Amniotic stem cell (primary cell): ENCODE measurements around the gene TEDC1.

ENCODE experiments used
- DNase-seq: peaks from one replicate; lab custom pipeline; 2025; lab: John Stamatoyannopoulos, UW

Gene TEDC1, protein sequence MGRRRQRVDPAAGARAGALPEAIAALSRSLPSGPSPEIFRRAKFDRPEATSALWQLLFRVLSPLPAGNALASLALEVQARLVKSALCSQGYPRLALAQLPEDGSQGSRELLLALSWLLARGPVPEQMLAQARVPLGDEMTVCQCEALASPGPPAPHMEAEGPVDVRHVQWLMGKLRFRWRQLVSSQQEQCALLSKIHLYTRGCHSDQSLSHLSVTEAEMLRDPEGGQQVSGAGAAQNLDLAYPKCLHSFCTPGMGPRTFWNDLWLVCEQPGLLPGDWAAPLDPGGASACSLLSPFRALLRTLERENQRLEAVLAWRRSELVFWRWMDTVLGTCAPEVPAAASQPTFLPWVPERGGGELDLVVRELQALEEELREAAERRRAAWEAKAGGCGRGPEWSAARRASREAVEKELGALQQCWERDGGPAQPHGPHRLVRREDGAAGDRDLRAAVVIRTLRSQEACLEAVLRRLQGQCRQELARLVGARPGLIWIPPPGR

DNA sequence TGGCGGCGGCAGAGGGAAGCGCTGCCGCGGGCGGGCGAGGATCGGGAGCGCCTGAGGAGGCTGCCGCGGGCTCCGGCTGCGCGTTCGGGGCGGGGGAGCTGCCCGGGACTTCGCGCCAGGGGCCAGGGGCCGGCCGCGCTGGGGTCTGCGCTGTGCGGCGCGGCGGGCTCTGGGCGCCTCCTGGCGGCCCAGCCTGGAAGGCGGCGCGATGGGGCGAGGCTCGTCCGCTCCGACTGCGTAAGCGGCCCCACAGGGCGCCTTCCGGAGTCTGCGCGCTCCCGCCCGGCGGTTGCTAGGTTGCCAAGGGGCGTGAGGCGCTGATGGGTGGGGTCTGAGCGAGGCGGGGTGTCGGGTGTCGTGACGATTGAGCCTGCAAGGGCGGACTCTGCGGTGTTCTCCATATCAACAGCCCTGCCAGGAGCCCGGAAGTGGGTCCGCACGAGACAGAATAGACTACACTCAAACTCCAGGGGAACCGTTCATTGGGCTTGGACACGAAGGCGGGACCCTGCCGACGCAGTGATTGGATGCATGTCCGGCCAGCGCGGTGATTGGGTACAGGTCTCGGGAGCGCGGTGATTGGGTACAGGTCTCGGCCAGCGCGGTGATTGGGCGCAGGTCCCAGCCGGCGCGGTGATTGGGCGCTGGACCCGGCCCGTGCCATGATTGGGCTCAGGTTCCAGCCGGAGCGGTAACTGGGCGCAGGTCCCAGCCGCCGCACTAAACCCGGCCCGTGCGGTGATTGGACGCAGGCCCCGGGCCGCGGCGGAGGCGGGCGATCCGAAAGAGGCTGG, at the start of gene TEDC1:
TEDC1 (plus strand) TSS at position 675 of the 794 bp plus-strand sequence. CDS start 130 bp downstream, outside the sequence.
- peak; percentile 100 for DNase-seq

DNA sequence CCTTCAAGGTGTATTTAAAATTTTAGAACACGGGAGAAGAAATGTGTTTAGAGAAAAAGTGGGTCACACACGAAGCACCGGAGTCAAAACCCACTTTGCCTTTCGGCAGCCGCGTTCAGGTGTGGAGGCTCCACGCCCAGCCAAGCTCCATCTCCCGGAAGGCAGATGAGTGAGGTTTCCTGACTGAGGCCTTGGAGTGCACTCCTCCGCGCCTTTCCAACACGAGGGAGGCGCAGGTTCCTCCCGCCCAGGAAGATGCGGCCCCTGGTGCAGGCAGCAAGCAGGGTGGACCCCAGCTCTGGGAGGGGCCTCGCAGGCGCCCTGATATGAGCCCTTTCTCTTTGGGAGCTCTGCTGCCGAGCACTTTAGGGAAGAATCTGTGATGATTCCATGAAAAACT, 48.9 kb upstream of the TEDC1 start:
- DNase-seq: no peak

DNA sequence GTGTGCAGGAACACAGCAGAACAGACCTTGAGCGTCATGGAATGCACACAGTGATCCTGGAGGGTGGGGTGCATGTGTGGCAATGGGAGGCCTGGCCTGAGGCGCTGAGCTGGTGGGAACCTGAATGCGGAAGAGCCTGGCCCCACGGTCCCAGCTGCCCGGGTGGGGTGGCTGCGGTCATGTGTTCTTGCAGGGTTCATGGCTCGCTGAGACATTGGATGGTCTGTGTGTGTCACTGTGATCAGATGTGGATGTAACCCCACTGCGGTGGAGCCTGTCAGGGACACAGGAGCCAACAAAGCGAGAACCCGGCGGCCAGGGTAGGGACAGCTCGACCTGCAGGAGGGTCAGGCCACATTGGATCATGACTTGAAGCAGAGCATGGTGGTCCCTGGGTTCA, 48.2 kb upstream of the TEDC1 start:
- DNase-seq: no peak

DNA sequence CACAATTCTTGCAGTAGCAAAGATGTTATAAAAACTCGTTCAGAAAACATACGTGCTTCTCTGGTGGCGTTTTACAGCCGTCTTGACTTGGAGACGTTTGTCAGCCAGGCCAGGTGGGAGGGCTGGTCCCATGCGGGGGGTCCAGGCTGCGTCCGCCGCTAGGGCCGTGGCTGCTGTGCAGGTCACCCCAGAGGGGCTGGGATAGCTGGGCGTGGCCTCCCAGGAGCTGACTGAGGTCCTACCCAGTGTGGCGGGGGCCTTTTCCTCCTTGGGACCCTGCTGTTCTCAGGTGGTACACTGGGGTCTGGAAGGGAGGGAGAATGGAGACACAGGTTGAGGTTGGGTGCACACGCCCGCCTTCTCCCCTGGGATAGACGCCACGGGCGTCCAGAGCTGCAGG, 46.2 kb upstream of the TEDC1 start:
- no peak for DNase-seq

DNA sequence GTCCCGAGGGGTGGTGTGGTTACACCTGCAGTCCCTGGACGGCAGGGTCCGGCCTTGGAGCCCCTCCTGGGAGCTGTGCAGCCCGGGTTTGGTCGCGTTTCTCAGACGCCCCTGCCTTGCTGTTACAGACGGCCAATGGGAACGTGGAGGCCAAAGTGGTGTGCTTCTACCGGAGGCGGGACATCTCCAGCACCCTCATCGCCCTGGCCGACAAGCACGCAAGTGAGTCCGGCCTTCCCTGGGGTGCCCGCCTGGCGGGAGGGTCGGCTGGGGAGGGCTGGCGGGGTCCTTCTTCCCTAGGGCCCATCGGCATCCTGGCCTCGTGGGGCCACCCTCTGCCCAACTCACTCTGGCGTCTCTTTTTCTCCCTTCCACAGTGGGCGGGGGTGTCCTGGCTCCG, 45.8 kb upstream of the TEDC1 start:
- no peak for DNase-seq

DNA sequence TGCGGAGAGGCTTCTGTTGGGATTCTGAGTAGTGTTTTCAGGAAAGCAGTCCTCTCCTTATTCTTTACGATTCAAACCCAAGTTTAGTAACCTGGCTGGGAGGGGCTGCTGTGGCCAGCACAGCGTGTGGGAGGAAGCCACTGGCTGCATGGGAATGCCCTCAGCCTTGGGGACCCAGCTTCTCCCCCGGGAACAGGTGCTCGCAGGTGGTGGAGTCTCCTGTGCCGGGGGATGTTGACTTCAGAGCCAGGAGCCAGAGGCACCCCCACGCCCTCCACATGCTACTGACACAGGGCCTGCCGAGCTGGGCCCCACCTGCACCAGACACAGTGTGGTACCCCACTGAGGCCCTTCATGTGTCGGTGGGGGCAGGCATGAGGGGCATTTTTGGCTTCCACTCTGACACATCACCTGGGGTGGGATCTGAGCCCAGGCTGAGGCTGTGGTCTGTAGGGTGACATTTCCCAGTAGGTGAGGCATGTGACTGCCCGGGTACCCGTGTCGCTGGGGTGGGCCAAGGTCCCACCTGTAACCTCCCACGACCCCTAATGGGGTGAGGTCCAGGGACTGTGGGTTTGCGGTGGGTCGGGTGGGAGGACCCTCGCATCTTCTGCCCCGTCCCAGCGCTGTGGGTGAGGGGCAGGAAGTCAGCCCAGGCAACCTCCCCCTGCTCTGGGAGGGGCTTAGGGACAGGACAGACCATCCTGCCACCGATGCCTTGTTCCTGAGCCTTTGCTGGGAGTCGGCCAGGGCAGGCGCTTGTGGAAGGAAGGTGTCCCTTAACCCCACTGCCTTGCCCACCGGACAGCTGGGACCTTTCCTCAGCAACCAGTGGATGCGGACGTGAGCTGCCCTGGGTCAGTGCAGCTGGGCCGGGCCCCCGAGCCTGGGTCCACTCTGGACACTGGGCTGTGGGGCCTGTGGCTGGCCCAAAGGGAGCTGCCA, 44.9 kb upstream of the TEDC1 start:
- DNase-seq: no peak

DNA sequence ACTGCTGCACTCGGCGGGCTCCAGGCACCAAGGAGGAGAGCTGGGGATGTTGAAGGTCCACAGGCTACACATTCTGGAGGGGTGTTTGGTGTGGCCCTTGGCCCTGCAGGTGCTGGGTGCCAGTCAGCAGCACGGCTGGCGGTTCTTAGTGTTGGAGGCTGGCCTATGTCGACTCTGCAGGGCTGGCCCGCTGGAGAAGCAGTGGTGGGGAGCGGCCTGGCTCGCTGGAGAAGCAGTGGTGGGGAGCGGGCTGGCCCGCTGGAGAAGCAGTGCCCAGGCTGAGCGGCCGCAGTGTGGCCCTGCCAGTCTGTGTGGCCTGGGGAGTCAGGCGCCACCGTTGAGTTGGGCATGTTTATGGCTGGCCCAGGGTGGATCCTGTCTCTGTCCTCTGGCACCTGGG, 44.1 kb upstream of the TEDC1 start:
- DNase-seq: no peak

DNA sequence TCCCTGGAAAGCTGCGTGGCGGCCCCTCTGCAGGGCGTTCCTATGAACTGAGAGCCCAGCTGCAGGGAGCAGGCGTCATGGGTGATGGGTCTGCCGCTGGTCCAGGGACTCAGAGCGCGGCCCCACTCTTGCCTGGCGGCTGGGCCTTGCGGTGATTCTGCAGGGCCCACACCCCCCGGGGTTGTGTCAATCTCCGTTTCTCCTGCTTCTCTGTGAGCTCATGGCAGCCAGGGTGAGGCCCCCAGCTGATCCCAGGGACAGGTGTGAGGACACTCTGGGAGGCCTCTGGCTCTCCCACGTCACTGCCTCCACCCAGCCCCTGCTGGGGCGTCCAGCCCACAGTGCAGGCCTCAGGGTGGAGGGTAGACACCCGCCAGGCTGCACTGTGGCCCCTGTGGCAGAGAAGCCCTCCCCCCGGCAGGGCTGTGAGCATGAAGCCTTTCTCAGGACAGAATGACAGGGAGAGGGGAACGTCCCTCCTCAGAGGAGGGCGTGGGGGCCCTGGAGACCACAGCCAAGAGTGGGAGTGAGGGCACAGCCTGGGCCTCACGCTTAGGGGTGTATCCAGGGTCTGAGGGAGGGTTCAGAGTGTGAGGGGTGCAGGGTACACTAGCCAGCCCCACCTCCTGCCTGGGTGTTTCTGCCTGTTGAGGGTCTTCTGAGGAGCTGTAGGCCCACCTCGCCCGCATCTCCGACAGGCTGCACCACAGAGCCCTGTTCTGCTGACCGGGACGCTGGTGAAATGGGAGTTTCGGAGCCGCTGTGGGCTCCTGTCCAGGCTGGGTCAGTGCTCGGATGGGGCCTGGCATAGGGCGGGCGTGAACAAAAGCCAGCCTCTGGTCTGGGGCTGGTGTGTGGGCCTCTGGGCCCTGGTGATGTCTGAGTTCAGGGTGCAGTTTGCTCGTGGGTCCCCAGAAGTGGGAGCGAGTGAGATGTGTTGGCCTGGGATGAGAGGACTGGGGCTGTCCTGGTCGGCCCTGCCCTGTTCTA, 43.1 kb upstream of the TEDC1 start:
- DNase-seq: no peak

DNA sequence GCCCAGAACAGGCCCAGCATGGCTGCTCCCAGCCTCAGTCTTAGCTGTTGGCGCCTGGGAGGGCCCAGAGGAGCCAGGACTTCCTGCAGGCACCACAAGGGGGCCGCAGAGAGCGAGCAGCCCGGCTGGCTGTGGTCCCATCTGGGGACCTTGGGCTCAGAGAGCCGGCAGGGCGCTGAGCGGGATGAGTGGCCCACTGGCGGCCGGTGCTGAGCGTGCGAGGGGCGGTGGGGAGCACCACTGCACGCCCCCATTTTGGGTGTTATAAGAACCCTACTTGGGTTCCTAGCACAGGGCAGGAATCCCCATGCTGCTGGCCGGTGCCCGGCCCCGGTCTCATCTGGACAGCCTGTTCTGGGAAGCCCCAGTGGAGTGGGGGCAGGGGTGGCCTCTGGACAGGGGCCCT, 42.3 kb upstream of the TEDC1 start:
- DNase-seq: peak; percentile 3

DNA sequence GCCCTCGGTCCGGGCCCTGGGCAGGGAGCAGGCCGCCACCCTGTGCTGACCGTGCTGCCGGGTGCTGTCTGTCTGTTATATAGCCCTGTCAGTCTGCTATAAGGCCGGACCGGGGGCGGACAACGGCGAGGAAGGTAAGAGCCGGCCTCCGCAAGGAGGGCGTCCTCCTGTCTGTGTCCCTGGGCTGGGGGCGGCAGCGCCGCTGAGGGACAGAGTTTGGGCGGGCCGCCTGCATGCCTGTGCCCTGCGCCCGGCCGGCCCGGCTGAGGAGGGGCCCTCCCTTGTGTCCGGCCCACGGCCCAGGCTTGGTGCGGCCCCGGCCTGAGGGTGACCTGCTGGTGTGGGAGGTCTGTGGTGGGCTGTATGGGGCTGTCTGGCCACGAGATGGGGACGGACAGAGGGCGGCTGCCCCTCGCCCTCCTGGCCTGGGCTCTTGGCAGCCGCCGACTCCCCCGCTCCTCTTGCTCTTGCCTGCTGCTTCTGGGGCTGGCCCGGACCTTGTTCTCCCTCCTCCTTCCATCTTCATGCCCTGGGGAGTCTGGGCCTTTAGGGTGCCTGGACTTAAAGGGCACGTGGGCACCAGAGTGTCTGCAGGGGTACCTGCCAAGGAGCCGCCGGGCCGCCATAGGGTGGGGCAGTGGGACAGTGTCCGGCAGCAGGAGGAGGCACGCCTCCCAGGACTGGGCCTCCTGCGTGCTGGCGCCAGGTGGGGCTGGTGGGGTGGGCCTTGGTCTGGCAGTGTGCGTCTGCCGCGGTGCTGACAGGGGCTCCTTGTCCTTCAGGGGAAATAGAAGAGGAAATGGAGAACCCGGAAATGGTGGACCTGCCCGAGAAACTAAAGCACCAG, 41.5 kb upstream of the TEDC1 start:
- DNase-seq: no peak

DNA sequence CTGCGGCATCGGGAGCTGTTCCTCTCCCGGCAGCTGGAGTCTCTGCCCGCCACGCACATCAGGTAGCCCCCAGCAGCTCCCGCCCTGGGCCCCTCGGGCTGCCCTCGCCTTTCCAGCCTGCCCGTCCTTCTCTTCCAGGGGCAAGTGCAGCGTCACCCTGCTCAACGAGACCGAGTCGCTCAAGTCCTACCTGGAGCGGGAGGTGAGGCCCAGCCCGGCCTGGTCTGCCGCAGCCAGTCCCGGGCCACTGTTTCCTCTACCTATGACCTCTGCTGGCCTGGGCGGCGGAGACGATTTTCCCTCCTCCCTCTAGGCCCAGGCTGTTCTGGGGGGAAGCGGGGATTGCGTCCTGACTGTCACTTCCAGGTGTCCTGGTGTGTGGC, 40.9 kb upstream of the TEDC1 start:
- DNase-seq: no peak

DNA sequence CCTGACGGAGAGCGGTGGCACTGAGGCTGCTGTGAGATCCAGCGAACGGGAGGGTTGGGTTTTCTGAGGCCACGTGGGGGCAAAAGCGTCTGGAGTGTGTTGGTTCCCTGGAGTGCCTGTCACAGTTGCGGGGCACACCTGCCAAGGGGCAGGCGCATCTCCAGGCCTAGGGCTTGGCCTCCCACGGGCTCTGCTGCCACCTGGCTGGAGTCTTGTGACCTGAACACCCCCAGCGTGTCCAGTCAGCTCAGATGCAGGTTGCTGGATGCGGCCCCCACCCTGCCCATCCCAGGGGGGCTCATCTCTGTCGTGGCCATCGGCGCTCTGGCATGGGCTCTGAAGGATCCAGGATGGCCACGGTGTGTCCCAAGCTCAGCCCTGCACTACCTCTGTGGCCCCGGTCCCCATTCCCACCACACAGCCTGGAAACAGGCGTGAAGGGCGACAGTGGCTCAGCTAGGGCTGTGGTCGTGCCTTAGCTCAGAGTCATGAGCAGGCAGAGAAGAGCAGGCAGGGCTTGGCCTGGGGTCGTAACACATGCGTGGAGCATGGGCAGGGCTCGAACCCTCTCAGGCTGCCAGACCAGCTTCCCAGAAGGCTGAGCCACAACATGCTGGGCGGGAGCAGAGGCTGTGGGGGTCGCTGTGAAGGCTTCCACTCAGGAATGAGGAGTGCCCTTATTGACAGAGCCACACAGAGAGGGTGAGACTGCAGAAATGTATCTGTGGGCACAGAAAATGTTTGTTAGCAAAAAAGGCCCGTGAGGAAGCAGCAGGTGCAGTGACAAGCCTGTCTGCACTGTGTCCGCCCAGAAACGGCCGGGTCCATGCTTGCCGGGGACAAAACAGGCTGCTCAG, 40.0 kb upstream of the TEDC1 start:
- DNase-seq: no peak

DNA sequence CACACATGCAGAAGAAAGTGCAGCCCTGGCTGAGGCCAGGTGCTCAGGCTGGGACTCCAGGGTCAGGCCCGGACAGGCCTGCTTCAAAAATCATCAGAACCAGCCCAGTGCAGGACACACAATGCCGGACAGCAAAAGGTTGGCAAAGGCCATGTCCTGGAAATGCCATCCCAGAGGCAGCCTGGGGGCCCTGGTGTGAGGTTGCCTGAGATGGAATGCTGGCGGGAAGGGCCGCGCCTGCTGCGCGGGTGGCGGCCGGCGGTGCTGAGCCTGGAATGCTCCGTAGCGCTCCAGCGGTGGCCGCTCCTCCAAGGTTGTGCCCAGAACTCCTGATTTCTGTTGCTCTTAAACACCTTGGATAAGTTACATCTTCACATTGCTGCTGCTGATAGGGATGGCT, 38.1 kb upstream of the TEDC1 start:
- DNase-seq: no peak

DNA sequence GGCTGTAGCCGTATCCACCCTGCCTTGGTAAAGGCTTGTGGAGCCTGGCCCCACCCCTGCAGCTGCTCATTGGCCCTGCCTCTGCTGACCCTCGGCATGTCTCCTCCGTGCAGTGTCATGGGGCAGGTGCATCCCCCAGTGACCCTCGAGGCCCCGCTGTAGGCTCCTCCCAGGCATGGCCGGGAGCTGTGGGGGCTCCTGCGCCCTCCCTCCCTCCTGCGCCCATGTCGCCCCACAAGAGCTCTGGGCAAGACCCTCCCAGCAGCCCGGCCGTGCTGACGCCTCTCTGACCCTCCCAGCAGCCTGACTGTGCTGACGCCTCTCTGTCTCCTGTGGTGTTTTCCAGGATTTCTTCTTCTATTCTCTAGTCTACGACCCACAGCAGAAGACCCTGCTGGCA, 37.2 kb upstream of the TEDC1 start:
- DNase-seq: no peak

DNA sequence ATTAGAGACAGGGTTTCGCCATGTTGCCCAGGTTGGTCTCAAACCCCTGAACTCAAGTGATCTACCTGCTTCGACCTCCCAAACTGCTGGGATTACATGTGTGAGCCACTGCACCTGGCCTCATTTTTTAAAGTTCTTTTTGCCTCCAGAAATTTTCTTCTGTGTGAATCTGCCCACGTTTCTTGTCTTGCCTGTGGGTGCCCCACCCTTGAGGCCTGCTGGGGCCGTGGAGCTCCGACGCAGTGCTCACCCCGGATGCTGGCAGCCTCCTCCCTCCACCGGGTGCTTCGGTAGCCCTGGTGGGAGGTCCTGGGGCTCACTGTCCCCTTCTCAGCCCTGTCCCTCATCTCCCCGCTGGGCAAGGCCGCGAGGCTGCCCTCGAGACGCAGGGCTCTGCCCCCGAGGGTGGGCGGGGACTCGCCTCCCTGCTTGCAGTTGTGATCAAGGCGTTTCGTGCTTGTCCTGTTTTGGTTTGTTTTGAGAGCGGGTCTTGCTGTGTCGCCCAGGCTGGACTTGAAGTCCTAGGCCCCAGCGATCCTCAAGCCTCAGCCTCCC, 35.9 kb upstream of the TEDC1 start:
- no peak for DNase-seq

DNA sequence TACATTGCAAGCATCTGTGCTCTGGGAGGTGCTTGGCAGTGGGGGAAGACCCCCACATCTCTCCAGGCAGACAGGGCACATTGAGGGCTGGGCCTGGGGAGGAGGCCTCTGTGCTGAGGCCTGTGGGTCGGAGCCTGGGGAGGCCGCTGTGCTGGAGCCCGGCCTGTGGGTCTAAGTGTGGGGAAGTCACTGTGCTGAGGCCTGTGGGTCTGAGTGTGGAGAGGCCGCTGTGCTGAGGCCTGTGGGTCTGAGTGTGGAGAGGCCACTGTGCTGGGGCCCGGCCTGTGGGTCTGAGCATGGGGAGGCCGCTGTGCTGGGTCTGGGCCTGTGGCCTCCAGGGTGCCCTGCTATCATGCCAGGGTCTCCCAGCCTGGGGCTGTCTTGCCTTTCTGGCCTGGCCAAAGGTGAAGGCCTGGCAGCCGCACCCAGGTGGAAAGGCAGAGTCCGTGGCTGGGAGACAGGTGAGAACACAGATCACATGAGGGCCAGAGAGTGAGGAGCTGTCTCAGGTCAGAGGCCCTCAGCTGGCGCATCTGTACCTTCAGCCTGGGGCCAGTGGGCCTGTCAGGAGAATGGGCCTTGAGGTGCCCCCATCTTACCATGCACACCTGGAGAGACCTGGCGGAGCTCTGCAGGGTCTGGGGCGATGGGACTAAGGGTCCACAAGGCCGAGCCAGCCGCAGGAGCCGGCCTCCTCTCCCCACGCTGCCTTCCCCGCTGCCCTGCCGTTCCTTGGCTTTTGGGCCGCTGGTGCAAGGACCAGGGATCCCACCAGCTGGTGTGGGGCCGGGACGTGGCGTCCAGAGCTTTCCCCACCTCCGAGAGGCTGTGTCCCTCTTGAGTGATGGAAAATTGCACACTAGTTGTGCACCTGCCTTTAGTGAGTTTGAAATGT, 35.0 kb upstream of the TEDC1 start:
- no peak for DNase-seq
